Measurements from ENCODE around the gene DHX57.

DNA sequence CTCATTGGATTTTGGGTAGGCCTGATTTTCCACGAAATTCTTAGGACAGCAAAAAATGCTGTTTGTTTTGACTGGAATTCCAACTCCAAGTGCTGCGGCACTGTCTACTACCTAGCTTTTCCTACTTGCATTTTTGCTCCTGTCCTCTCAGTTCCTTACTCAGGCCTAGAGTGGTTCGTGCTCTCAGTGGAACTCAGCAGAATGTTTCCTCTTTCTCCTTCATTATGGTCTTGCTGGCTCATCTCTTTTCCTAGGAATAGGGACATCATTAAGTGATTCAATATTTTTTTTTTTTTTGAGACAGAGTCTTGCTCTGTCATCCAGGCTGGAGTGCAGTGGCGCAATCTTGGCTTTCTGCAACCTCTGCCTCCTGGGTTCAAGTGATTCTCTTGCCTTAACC lies 59.8 kb downstream of the DHX57 start:
- no peak for TF ChIP-seq CTCF (IDR thresholded peaks at IDR 0.05; ENCODE audit: low read length)
- no peak for TF ChIP-seq EZH2phosphoT487 (IDR thresholded peaks at IDR 0.05; ENCODE audit: low read length)

Data from MM.1S (cell line).